ENCODE measurements around the gene EIF1B. TPM values are rescaled to one million over a fixed set of nuclear protein-coding genes. Genes with fewer than 3 reads are reported as not detected.

Gene EIF1B
- 62.3 and 72.8 TPM in 2 replicates for total RNA-seq
- long read RNA-seq, transcript EIF1B-201 (4 exons, 1,010 nt): major isoform, 42 of 47 reads
- long read RNA-seq, partial matches to known transcripts: 4 of 47 reads
- long read RNA-seq, other reads (novel, unspliced or antisense): 0 of 47 reads

DNA sequence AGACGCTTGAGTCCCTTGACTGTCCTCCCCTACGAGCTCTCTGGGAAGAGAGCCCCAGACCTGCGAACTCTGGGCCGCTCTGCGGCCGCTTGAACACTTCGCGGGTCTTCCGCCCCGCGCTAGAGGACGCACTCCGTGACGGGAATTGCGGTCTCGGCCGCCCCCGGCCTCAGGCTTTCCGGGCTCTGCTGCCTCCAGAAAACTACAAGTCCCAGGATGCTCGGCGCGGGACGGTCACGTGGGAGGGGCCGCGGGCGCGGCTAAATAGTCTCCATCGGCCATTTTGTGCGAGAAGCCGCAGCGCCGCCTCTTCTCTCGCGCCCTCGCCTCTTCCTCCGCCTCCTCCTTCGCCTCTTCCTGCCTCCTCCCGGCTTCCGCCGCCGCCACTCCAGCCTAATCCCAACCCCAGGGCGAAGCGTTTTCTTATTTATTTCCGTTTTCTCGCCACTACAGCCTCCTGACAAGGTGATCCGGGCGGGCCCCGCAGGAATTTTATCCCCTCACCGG lies at the start of gene EIF1B:
Gene EIF1B (plus strand): TSS at position 290 of the 507 bp plus-strand sequence. CDS start 235 bp downstream, outside the sequence.
- Mint-ChIP-seq H3K27ac (ENCODE audit: unreplicated experiment) (peak within 1 kb of the TSS; percentile 100), H3K36me3 (ENCODE audit: unreplicated experiment) (peaks cover 29% of the 10 kb centered on the region), H3K4me3 (ENCODE audit: unreplicated experiment) (peak within 1 kb of the TSS; percentile 100), H3K27me3 (ENCODE audit: unreplicated experiment) (no peaks in the 10 kb centered on the region), H3K9me3 (ENCODE audit: unreplicated experiment) (no peaks in the 10 kb centered on the region), H3K4me1 (ENCODE audit: unreplicated experiment) (peaks cover 19% of the 10 kb centered on the region)
- TF ChIP-seq, protein P1, sequence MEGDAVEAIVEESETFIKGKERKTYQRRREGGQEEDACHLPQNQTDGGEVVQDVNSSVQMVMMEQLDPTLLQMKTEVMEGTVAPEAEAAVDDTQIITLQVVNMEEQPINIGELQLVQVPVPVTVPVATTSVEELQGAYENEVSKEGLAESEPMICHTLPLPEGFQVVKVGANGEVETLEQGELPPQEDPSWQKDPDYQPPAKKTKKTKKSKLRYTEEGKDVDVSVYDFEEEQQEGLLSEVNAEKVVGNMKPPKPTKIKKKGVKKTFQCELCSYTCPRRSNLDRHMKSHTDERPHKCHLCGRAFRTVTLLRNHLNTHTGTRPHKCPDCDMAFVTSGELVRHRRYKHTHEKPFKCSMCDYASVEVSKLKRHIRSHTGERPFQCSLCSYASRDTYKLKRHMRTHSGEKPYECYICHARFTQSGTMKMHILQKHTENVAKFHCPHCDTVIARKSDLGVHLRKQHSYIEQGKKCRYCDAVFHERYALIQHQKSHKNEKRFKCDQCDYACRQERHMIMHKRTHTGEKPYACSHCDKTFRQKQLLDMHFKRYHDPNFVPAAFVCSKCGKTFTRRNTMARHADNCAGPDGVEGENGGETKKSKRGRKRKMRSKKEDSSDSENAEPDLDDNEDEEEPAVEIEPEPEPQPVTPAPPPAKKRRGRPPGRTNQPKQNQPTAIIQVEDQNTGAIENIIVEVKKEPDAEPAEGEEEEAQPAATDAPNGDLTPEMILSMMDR (IDR thresholded peaks at IDR 0.05): peak; percentile 93
- peak; percentile 99 for DNase-seq (ENCODE audit: extremely low spot score, unreplicated experiment)

DNA sequence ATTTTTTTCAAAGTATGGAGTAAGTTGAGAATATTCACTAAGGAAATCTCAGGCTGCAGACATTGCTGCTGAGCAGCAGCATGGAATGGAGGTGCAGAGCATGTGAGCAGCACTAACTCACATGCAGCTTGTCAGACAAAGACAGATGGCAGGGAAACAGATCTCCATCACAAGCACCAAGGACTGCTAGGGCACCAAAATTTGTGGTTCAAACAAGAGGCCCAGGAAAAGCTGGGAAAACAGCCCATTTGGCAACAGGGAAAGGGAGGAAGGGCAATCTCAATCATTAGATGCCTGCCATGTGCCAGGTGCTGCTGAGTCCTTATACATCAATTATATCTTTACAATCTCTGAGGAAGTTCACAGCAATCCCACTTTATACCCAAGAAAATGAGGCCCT lies 47.2 kb upstream of the EIF1B start:
- DNase-seq (ENCODE audit: extremely low spot score, unreplicated experiment): no peak
- Mint-ChIP-seq H3K4me1 (ENCODE audit: unreplicated experiment) (no peaks in the 10 kb centered on the region), H3K9me3 (ENCODE audit: unreplicated experiment) (no peaks in the 10 kb centered on the region), H3K27me3 (ENCODE audit: unreplicated experiment) (peaks cover 6% of the 10 kb centered on the region), H3K4me3 (ENCODE audit: unreplicated experiment) (no peak overlapping the region), H3K36me3 (ENCODE audit: unreplicated experiment) (no peaks in the 10 kb centered on the region), H3K27ac (ENCODE audit: unreplicated experiment) (no peak overlapping the region)
- TF ChIP-seq, protein P1 (IDR thresholded peaks at IDR 0.05): no peak

DNA sequence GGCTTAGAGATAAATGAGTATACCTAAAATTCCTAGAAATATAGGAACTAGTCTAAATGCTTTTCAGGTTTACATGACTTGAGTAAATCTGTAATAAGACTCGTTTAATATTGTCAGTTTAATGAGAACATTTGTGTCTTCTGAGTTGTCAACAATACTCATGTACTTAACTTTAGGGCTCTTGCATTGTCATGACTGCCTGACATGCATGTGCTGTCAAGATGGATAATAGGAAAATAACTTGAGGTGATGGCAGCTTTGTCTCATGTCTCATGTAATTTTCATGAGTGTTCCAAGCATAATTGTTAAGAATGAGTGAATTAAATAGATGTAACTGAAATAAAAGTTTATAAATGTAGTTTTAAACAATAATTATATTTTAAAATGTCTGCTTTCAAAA lies 45.1 kb upstream of the EIF1B start:
- Mint-ChIP-seq H3K27ac (ENCODE audit: unreplicated experiment) (no peak overlapping the region), H3K9me3 (ENCODE audit: unreplicated experiment) (no peaks in the 10 kb centered on the region), H3K4me3 (ENCODE audit: unreplicated experiment) (no peak overlapping the region), H3K4me1 (ENCODE audit: unreplicated experiment) (no peaks in the 10 kb centered on the region), H3K36me3 (ENCODE audit: unreplicated experiment) (no peaks in the 10 kb centered on the region), H3K27me3 (ENCODE audit: unreplicated experiment) (peaks cover 6% of the 10 kb centered on the region)
- no peak for DNase-seq (ENCODE audit: extremely low spot score, unreplicated experiment)
- TF ChIP-seq, protein P1 (IDR thresholded peaks at IDR 0.05): no peak

DNA sequence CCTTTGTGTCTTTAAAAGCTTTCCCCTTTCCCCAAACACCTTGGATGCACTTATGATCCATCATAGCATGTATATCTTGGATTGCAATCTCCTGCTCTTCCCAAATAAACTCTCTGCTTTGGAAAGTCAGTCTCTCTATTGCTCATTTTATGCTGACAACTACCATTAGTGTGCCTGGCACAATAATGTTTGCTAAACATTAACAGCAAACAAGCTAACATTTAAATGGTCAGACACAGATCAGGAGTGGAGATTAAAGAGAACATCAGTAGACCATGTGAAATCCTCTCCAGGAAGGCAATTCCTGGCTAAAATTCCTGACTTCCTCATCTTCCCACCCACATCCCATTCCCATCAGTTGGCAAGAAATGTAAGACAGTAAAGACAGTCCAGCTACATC lies 44.3 kb upstream of the EIF1B start:
- no peak for DNase-seq (ENCODE audit: extremely low spot score, unreplicated experiment)
- Mint-ChIP-seq H3K4me3 (ENCODE audit: unreplicated experiment) (no peak overlapping the region), H3K4me1 (ENCODE audit: unreplicated experiment) (no peaks in the 10 kb centered on the region), H3K36me3 (ENCODE audit: unreplicated experiment) (no peaks in the 10 kb centered on the region), H3K27me3 (ENCODE audit: unreplicated experiment) (peaks cover 6% of the 10 kb centered on the region), H3K27ac (ENCODE audit: unreplicated experiment) (no peak overlapping the region), H3K9me3 (ENCODE audit: unreplicated experiment) (no peaks in the 10 kb centered on the region)
- TF ChIP-seq, protein P1 (IDR thresholded peaks at IDR 0.05): no peak

DNA sequence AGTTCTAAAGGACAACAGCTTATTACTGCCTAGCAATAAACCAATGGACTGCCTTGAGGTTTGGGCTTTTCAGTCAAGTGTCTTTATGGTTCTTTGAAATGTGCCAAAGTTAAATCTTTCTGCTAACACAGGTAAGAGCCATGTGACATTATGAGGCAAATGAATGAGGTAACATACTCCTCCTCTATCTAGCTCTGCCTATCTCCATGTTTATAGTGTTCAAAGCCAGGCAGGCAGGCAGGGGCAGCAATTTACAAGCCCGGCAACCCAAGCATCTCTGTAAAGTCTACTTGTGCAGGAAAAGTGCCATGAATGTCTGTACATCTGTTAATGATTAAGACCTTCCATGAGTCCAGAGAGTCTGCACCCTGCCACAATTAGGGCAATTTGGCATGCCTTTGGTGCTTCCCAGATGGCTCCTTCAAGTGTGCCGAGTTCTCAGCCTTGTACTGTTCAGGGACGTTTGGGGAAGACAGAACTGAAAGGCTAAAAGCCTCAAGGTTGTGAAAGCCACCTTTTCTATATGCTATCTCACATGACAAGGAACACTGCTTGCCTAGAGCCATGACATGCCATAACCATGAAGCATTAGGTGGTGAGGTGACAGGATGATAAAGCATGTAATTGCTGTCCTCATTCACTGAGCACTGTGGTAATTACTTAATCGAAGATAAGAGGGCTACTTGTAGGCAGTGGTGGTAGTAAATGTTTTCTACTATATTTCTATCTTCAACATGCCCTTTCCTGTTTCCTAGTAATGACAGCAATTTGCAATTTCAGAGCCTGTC lies 41.4 kb upstream of the EIF1B start:
- H3K27me3 Mint-ChIP-seq (ENCODE audit: unreplicated experiment): peaks cover 3% of the 10 kb centered on the region
- no peaks in the 10 kb centered on the region for H3K36me3 Mint-ChIP-seq (ENCODE audit: unreplicated experiment)
- no peaks in the 10 kb centered on the region for H3K9me3 Mint-ChIP-seq (ENCODE audit: unreplicated experiment)
- no peak overlapping the region for H3K4me3 Mint-ChIP-seq (ENCODE audit: unreplicated experiment)
- H3K27ac Mint-ChIP-seq (ENCODE audit: unreplicated experiment): no peak overlapping the region
- DNase-seq (ENCODE audit: extremely low spot score, unreplicated experiment): no peak
- H3K4me1 Mint-ChIP-seq (ENCODE audit: unreplicated experiment): no peaks in the 10 kb centered on the region
- TF ChIP-seq, protein P1 (IDR thresholded peaks at IDR 0.05): no peak
